HepG2 (cell line): ENCODE measurements around the gene AQP5. TPM values are rescaled to one million over a fixed set of nuclear protein-coding genes. Genes with fewer than 3 reads are reported as not detected.

ENCODE experiments used
- ATAC-seq: fragments of 200-7000 bp; cut with Tn5 transposase; 3 replicates; pipeline ENCODE4 v1.9.1; 2020; ENCODE audit warnings: mild to moderate bottlenecking, moderate library complexity
- BruUV-seq: library from RNA; stranded (reverse); fragments of 400-500 nt; replicated peaks from 2 replicates; lab custom pipeline; 2021; lab: Mats Ljungman, UMichigan
- CTCF ChIA-PET: fragments of 300-600 bp; formaldehyde crosslinking; extraction: SDS; loops from one replicate; lab custom pipeline; 2021; ENCODE audit warnings: low total read pairs, inconsistent platforms, low intra/inter-chr PET ratio; lab: Yijun Ruan, JAX
- POLR2A ChIA-PET: fragments of 350-600 bp; sonication (Branson Sonifier 250); formaldehyde crosslinking; loops from one replicate; lab custom pipeline; 2020; ENCODE audit warnings: antibody characterized with exemption, inconsistent platforms; lab: Yijun Ruan, JAX
- DNase-seq: peaks from one replicate; pipeline ENCODE4 v3.0.0-alpha.2; 2015; ENCODE audit warnings: low spot score
- FAIRE-seq: peaks from 3 replicates; lab custom pipeline; 2011; peaks lifted over from hg19 to GRCh38; lab: Jason Lieb, UNC
- H2AFZ ChIP-seq: one replicate; pipeline ENCODE4 v1.6.1; 2011; ENCODE audit warnings: low read length, inconsistent platforms
- H3K27ac ChIP-seq: fragments of 300-600 bp; 3 replicates; pipeline ENCODE4 v1.8.0; 2011; ENCODE audit warnings: mixed run types, mild to moderate bottlenecking, mixed read lengths, low read length, inconsistent platforms; ENCODE audit not compliant: insufficient read depth; ENCODE audit errors: extremely low read length
- H3K27me3 ChIP-seq, 2 experiments: fragments of 200-600 bp in 1 of 2; 2 replicates in 1 of 2; 3 replicates in 1 of 2; pipeline versions ENCODE4 v1.6.0 to v1.8.0; 2011; ENCODE audit warnings: low read length in 2 of 2, mild to moderate bottlenecking in 2 of 2, moderate library complexity in 2 of 2, inconsistent platforms in 1 of 2; ENCODE audit not compliant: insufficient read depth in 2 of 2, control insufficient read depth in 1 of 2
- H3K36me3 ChIP-seq, 2 experiments: fragments of 200-600 bp in 1 of 2; replicated peaks in 1 of 2; 2 replicates in 1 of 2; 3 replicates in 1 of 2; pipeline versions ENCODE4 v1.5.1 to v1.8.0; 2011; ENCODE audit warnings: low read length in 2 of 2, inconsistent platforms in 1 of 2; ENCODE audit not compliant: insufficient read depth in 2 of 2, control insufficient read depth in 1 of 2
- H3K4me1 ChIP-seq: 2 replicates; pipeline ENCODE4 v1.5.1; 2012; ENCODE audit warnings: low read length, inconsistent platforms; ENCODE audit not compliant: insufficient read depth
- H3K4me2 ChIP-seq: 2 replicates; pipeline ENCODE4 v1.6.0; 2011; ENCODE audit warnings: low read depth, low read length, inconsistent platforms
- H3K4me3 ChIP-seq, 3 experiments: fragments of 200-600 bp in 1 of 3; sonication (generic), shearing (Covaris generic) in 1 of 3; replicated peaks in 1 of 3; 2 replicates each; pipeline ENCODE4 v1.5.1; 2011 to 2016; ENCODE audit warnings: low read length in 3 of 3, inconsistent platforms in 2 of 3, low read depth in 2 of 3, mild to moderate bottlenecking in 2 of 3, control low read depth in 1 of 3, mixed read lengths in 1 of 3; ENCODE audit not compliant: insufficient read depth in 1 of 3
- H3K79me2 ChIP-seq: one replicate; pipeline ENCODE4 v1.6.1; 2011; ENCODE audit warnings: low read length, inconsistent platforms; ENCODE audit not compliant: insufficient read depth
- H3K9ac ChIP-seq: 2 replicates; pipeline ENCODE4 v1.6.0; 2011; ENCODE audit warnings: mild to moderate bottlenecking, low read depth, low read length, inconsistent platforms; ENCODE audit not compliant: insufficient read depth
- H3K9me3 ChIP-seq: 2 replicates; pipeline ENCODE4 v1.5.1; 2012; ENCODE audit warnings: mild to moderate bottlenecking, low read length
- H4K20me1 ChIP-seq: 2 replicates; pipeline ENCODE4 v1.6.0; 2011; ENCODE audit warnings: inconsistent platforms, mild to moderate bottlenecking, low read length, moderate library complexity; ENCODE audit not compliant: insufficient read depth
- ARNT ChIP-seq: fragments of 450-650 bp; IDR thresholded peaks from 2 replicates; pipeline ENCODE4 v1.6.1; 2017
- BATF2 ChIP-seq: sonication (generic); formaldehyde crosslinking; IDR thresholded peaks from 2 replicates; pipeline ENCODE4 v1.8.0; 2022; ENCODE audit warnings: mild to moderate bottlenecking, missing genetic modification reagents, moderate library complexity
- CBX5 ChIP-seq: sonication (generic); formaldehyde crosslinking; IDR thresholded peaks from 2 replicates; pipeline ENCODE4 v1.4.0; 2020; ENCODE audit warnings: missing genetic modification reagents, borderline replicate concordance
- ELF3 ChIP-seq: IDR thresholded peaks from 2 replicates; pipeline ENCODE4 v1.6.1; 2016; ENCODE audit warnings: missing genetic modification reagents, missing compliant biosample characterization
- FOXJ3 ChIP-seq: sonication (generic); formaldehyde crosslinking; IDR thresholded peaks from 2 replicates; pipeline ENCODE4 v1.4.0; 2020; ENCODE audit warnings: missing genetic modification reagents, mild to moderate bottlenecking, borderline replicate concordance
- HIVEP1 ChIP-seq: sonication (generic); formaldehyde crosslinking; IDR thresholded peaks from 2 replicates; pipeline ENCODE4 v1.4.0; 2020; ENCODE audit warnings: mild to moderate bottlenecking, missing genetic modification reagents
- ISX ChIP-seq: sonication (generic); formaldehyde crosslinking; conservative IDR thresholded peaks from 2 replicates; pipeline ENCODE4 v1.5.0; 2020; ENCODE audit warnings: missing genetic modification reagents
- NCOA2 ChIP-seq: sonication (generic); formaldehyde crosslinking; IDR thresholded peaks from 2 replicates; pipeline ENCODE4 v1.8.0; 2022; ENCODE audit warnings: inconsistent platforms
- NFAT5 ChIP-seq: sonication (generic); formaldehyde crosslinking; IDR thresholded peaks from 2 replicates; pipeline ENCODE4 v1.4.0; 2020; ENCODE audit warnings: missing genetic modification reagents
- POGZ ChIP-seq: sonication (generic); formaldehyde crosslinking; IDR thresholded peaks from 2 replicates; pipeline ENCODE4 v1.4.0; 2020; ENCODE audit warnings: mild to moderate bottlenecking, missing genetic modification reagents
- RFX5 ChIP-seq: IDR thresholded peaks from 2 replicates; pipeline ENCODE4 v1.6.1; 2011; ENCODE audit warnings: low read depth, low read length, improper control_type of control experiment
- TOE1 ChIP-seq: sonication (generic); formaldehyde crosslinking; IDR thresholded peaks from 2 replicates; pipeline ENCODE4 v1.4.0; 2020; ENCODE audit warnings: mild to moderate bottlenecking, missing genetic modification reagents
- WIZ ChIP-seq: sonication (generic); formaldehyde crosslinking; IDR thresholded peaks from 2 replicates; pipeline ENCODE4 v1.5.1; 2020; ENCODE audit warnings: mild to moderate bottlenecking, missing genetic modification reagents
- ZBTB2 ChIP-seq: sonication (generic); formaldehyde crosslinking; IDR thresholded peaks from 2 replicates; pipeline ENCODE4 v1.8.0; 2022; ENCODE audit warnings: low read depth, missing genetic modification reagents
- ZNF281 ChIP-seq: sonication (generic); formaldehyde crosslinking; IDR thresholded peaks from 2 replicates; pipeline ENCODE4 v1.4.0; 2020; ENCODE audit warnings: missing genetic modification reagents, borderline replicate concordance
- ZNF652 ChIP-seq: IDR thresholded peaks from 2 replicates; pipeline ENCODE4 v1.6.1; 2016; ENCODE audit warnings: low read depth, borderline replicate concordance
- ZNF747 ChIP-seq: sonication (generic); formaldehyde crosslinking; IDR thresholded peaks from 2 replicates; pipeline ENCODE4 v1.8.1; 2023; ENCODE audit warnings: missing genetic modification reagents, mild to moderate bottlenecking, borderline replicate concordance
- WGBS: methylation state at CpG from one replicate; pipeline ENCODE4 v1.1.6; 2017; ENCODE audit warnings: low lambda C conversion rate; 5-methylcytosine and 5-hydroxymethylcytosine counted together
- in situ Hi-C: cut with HindIII; loops from 2 replicates; pipeline ENCODE4 v1.10.0; 2017; ENCODE audit warnings: low pct_unique_long_range_greater_than_20kb; ENCODE audit not compliant: extremely low pct_ligation_motif_present
- intact Hi-C: fragments of 100-400 bp; cut with micrococcal nuclease; formaldehyde crosslinking; loops from one replicate; pipeline ENCODE4 v1.10.0; 2022; ENCODE audit not compliant: unreplicated experiment
- polyA plus RNA-seq, 8 experiments: library from polyadenylated mRNA; depleted of rRNA in 3 of 8; stranded (reverse) in 7 of 8; unstranded in 1 of 8; fragments of >200 nt; fragmentation: Illumina TruSeq in 4 of 8; extraction: Trizol in 4 of 8; gene quantifications; 2 replicates each; pipeline versions ENCODE4 v1.2.1 to v1.2.3, GENCODE V29; 2011 to 2016; ENCODE audit warnings: low read depth in 4 of 8, missing spikeins in 1 of 8, mixed read lengths in 1 of 8; ENCODE audit not compliant: insufficient read depth in 1 of 8
- total RNA-seq, 5 experiments: library from RNA; depleted of rRNA; stranded (reverse); fragments of >200 nt; fragmentation: Illumina TruSeq; extraction: Trizol; gene quantifications; 2 replicates each; pipeline ENCODE4 v1.2.3, GENCODE V29; 2016; ENCODE audit warnings: low read depth in 1 of 5

AQP5 gene
- total and polyA plus RNA-seq, 2 of the 13 experiments (the other 11 are each of a cell fraction or from before 2014, with no cell fraction given), result not detected

- Histone ChIP-seq H3K9me3 (no peaks in the 10 kb centered on the region), H3K27ac (no peak overlapping the region), H3K4me2 (no peak overlapping the region), H3K4me3 (no peak overlapping the region), H3K36me3 (no peaks in the 10 kb centered on the region), H4K20me1 (no peaks in the 10 kb centered on the region), H3K9ac (no peak overlapping the region), H3K4me1 (peaks cover 29% of the 10 kb centered on the region), H3K27me3 (peaks cover 1 to 9% of the 10 kb centered on the region in 2 experiments; a peak in 3 of 5 replicates), H3K79me2 (no peaks in the 10 kb centered on the region), H2AFZ (no peak overlapping the region)
- in situ Hi-C loops, result loop anchor here (5.0 kb wide), 1 partner anchor 75 kb away; no protein-coding TSS in a partner anchor
- ChIA-PET POLR2A (no interaction called here), CTCF (no interaction called here)
- BruUV-seq, result no TSS peak
- ATAC-seq (no peak), FAIRE-seq (no peak), DNase-seq (no peak)
- intact Hi-C loops, result loop anchor here (10.0 kb wide), 1 partner anchor 78 kb away; no protein-coding TSS in a partner anchor
- 46% methylated on average over 3 of the region's 3 CpGs for WGBS
- TF ChIP-seq ISX (CRISPR knock-in tag), result no peak
- TF ChIP-seq ZNF747 (CRISPR knock-in tag), result no peak
- no peak for TF ChIP-seq BATF2
- TF ChIP-seq ZBTB2, result no peak
- TF ChIP-seq NCOA2 (CRISPR knock-in tag), result no peak
- TF ChIP-seq NFAT5 (CRISPR knock-in tag), result no peak
- no peak for TF ChIP-seq RFX5
- no peak for TF ChIP-seq CBX5 (CRISPR knock-in tag)
- TF ChIP-seq HIVEP1 (CRISPR knock-in tag), result no peak
- TF ChIP-seq TOE1, result no peak
- no peak for TF ChIP-seq ELF3 (CRISPR knock-in tag)
- no peak for TF ChIP-seq WIZ
- TF ChIP-seq ZNF281 (CRISPR knock-in tag), result no peak
- no peak for TF ChIP-seq ARNT
- no peak for TF ChIP-seq FOXJ3 (CRISPR knock-in tag)
- TF ChIP-seq POGZ (CRISPR knock-in tag), result no peak
- no peak for TF ChIP-seq ZNF652
Observed at GRCh38 chr12:49942512-49942893, 19.2 kb upstream of the AQP5 start.
